IPS-15b (cell line): ENCODE data around the gene MPEG1.

Experiments used
- H3K27me3 ChIP-seq: one replicate; pipeline ENCODE4 v1.6.1; 2013; ENCODE audit warnings: low read length; ENCODE audit not compliant: control insufficient read depth, insufficient read depth
- H3K36me3 ChIP-seq: one replicate; pipeline ENCODE4 v1.6.1; 2013; ENCODE audit warnings: low read length; ENCODE audit not compliant: control insufficient read depth, insufficient read depth
- H3K4me1 ChIP-seq: one replicate; pipeline ENCODE4 v1.6.1; 2013; ENCODE audit warnings: mild to moderate bottlenecking, low read length; ENCODE audit not compliant: control insufficient read depth, insufficient read depth
- H3K4me3 ChIP-seq: one replicate; pipeline ENCODE4 v1.5.1; 2013; ENCODE audit warnings: low read depth, low read length
- H3K9ac ChIP-seq: one replicate; pipeline ENCODE4 v1.6.1; 2013; ENCODE audit warnings: low read depth, mild to moderate bottlenecking, low read length
- H3K9me3 ChIP-seq: one replicate; pipeline ENCODE4 v1.6.1; 2013; ENCODE audit warnings: mild to moderate bottlenecking, low read length; ENCODE audit not compliant: control insufficient read depth, insufficient read depth

Gene MPEG1

GRCh38 chr11:59212744-59213631, at the start of gene MPEG1:
Gene MPEG1 (minus strand): TSS chr11:59212927. CDS start chr11:59212865, 62 bp downstream.
- no peaks in the 10 kb centered on the region for H3K4me1 ChIP-seq

GRCh38 chr11:59262177-59262818, 49.6 kb upstream of the MPEG1 start:
- Histone ChIP-seq H3K4me1 (no peaks in the 10 kb centered on the region), H3K36me3 (no peaks in the 10 kb centered on the region), H3K27me3 (no peaks in the 10 kb centered on the region), H3K9me3 (no peaks in the 10 kb centered on the region), H3K4me3 (no peak overlapping the region), H3K9ac (no peak overlapping the region)

More at GRCh38 chr11:59212744-59213631, at the start of gene MPEG1:
- Histone ChIP-seq H3K27me3 (no peaks in the 10 kb centered on the region), H3K9ac (no peak within 1 kb of the TSS), H3K4me3 (no peak within 1 kb of the TSS), H3K9me3 (no peaks in the 10 kb centered on the region), H3K36me3 (no peaks in the 10 kb centered on the region)

- no peaks in the 10 kb centered on the region for H3K4me1 ChIP-seq
- H3K4me3 ChIP-seq, result no peak overlapping the region
- H3K9ac ChIP-seq, result no peak overlapping the region
- H3K9me3 ChIP-seq, result no peaks in the 10 kb centered on the region
- no peaks in the 10 kb centered on the region for H3K27me3 ChIP-seq
- H3K36me3 ChIP-seq, result no peaks in the 10 kb centered on the region
Observed at GRCh38 chr11:59261150-59261549, 48.4 kb upstream of the MPEG1 start.

GRCh38 chr11:59259867-59260475, 47.2 kb upstream of the MPEG1 start:
- Histone ChIP-seq H3K36me3 (no peaks in the 10 kb centered on the region), H3K27me3 (no peaks in the 10 kb centered on the region), H3K9ac (no peak overlapping the region), H3K4me1 (peaks cover 1% of the 10 kb centered on the region), H3K4me3 (no peak overlapping the region), H3K9me3 (no peaks in the 10 kb centered on the region)

GRCh38 chr11:59259047-59259446, 46.3 kb upstream of the MPEG1 start:
- H3K9me3 ChIP-seq, result no peaks in the 10 kb centered on the region

GRCh38 chr11:59255281-59255680, 42.6 kb upstream of the MPEG1 start:
- H3K9me3 ChIP-seq, result no peaks in the 10 kb centered on the region
- H3K27me3 ChIP-seq, result no peaks in the 10 kb centered on the region
- H3K4me1 ChIP-seq, result peaks cover 3% of the 10 kb centered on the region
- no peaks in the 10 kb centered on the region for H3K36me3 ChIP-seq
- H3K4me3 ChIP-seq, result no peak overlapping the region
- no peak overlapping the region for H3K9ac ChIP-seq

More at GRCh38 chr11:59259047-59259446, 46.3 kb upstream of the MPEG1 start:
- Histone ChIP-seq H3K4me3 (no peak overlapping the region), H3K9ac (no peak overlapping the region), H3K4me1 (peaks cover 3% of the 10 kb centered on the region), H3K27me3 (no peaks in the 10 kb centered on the region), H3K36me3 (no peaks in the 10 kb centered on the region)

- Histone ChIP-seq H3K9me3 (no peaks in the 10 kb centered on the region), H3K9ac (no peak overlapping the region), H3K4me3 (no peak overlapping the region), H3K27me3 (no peaks in the 10 kb centered on the region), H3K4me1 (peaks cover 3% of the 10 kb centered on the region), H3K36me3 (no peaks in the 10 kb centered on the region)
Observed at GRCh38 chr11:59254286-59254685, 41.6 kb upstream of the MPEG1 start.

GRCh38 chr11:59253001-59253400, 40.3 kb upstream of the MPEG1 start:
- Histone ChIP-seq H3K27me3 (no peaks in the 10 kb centered on the region), H3K9me3 (no peaks in the 10 kb centered on the region), H3K4me3 (no peak overlapping the region), H3K4me1 (peaks cover 3% of the 10 kb centered on the region), H3K36me3 (no peaks in the 10 kb centered on the region), H3K9ac (no peak overlapping the region)

GRCh38 chr11:59249535-59249934, 36.8 kb upstream of the MPEG1 start:
- no peaks in the 10 kb centered on the region for H3K4me1 ChIP-seq
- H3K9ac ChIP-seq, result no peak overlapping the region
- no peak overlapping the region for H3K4me3 ChIP-seq
- H3K9me3 ChIP-seq, result no peaks in the 10 kb centered on the region
- no peaks in the 10 kb centered on the region for H3K27me3 ChIP-seq
- no peaks in the 10 kb centered on the region for H3K36me3 ChIP-seq

GRCh38 chr11:59247531-59248227, 35.0 kb upstream of the MPEG1 start:
- no peak overlapping the region for H3K9ac ChIP-seq
- no peaks in the 10 kb centered on the region for H3K9me3 ChIP-seq
- no peaks in the 10 kb centered on the region for H3K4me1 ChIP-seq
- no peak overlapping the region for H3K4me3 ChIP-seq
- no peaks in the 10 kb centered on the region for H3K36me3 ChIP-seq
- no peaks in the 10 kb centered on the region for H3K27me3 ChIP-seq

- Histone ChIP-seq H3K27me3 (no peaks in the 10 kb centered on the region), H3K36me3 (no peaks in the 10 kb centered on the region), H3K4me3 (no peak overlapping the region), H3K9me3 (no peaks in the 10 kb centered on the region), H3K4me1 (no peaks in the 10 kb centered on the region), H3K9ac (no peak overlapping the region)
Observed at GRCh38 chr11:59243633-59244032, 30.9 kb upstream of the MPEG1 start.
